Frontal cortex (tissue), 4 donors: ENCODE results near the gene CBX2. TPM values are rescaled to one million over a fixed set of nuclear protein-coding genes. Genes with fewer than 3 reads are reported as not detected.

Experiments
- DNase-seq, 2 donors: peaks; one replicate each; pipeline ENCODE4 v3.0.0; 2012; ENCODE audit warnings: low spot score in 2 of 2
- FAIRE-seq: peaks from 2 replicates; lab custom pipeline; 2012; peaks lifted over from hg19 to GRCh38; lab: Jason Lieb, UNC
- total RNA-seq: library from RNA; depleted of rRNA; stranded (reverse); fragments of >200 nt; gene quantifications from one replicate; pipeline ENCODE4 v1.2.3, GENCODE V29; 2014
- donor health status: control.
- donor health status: control.
- donor health status: control.

CBX2 gene
- total RNA-seq, 1 donor from 2014 or later = 6.1 TPM

- DNase-seq (no peak), FAIRE-seq (no peak)
These were observed 18.5 kb downstream of the CBX2 start for GRCh38 chr17:79796444-79796762.

DNA sequence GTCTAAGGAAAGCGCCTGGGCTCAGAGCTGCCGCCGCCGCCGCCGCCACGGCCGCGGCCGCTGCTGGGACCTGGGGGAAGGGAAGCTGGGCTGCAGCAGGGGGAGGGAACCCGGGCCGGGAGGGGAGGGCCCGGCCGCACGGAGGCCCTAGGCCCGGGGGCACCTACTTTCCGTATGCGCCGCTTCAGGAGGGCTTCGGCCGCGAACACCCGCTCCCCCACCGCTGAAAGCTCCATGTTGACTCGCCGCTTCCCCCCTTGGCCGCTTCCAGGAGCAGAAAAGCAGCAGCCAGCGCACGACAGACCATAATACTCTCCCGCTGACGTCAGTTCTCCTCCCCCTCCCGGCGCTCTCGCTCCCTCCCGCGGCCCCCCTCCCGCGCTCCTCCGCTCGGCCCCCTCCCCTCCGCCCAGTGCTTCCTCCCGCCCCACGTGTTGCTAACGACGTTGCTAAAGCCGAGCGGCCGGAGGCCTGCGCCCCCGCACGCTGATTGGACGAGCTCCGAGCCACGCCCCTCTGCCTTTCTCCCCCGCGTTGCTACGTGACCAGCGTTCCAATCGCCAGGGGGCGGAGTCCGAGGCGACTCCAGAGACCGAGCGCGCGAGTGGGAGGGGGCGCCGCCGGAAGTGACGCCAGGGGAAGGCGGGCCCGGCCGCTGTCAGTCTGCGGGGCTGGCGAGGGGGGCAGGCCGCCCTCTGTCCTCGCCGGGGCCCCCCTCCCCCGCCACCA is 19.0 kb downstream of the CBX2 start, which contains the start of gene CBX8:
Gene CBX8, minus strand, starts transcription at position 315 of the 729 bp plus-strand sequence. Its CDS starts 79 bp downstream, at position 236.
- FAIRE-seq (no peak), DNase-seq (peak; percentile 100)

GRCh38 chr17:79797492-79798298 is 19.7 kb downstream of the CBX2 start:
- FAIRE-seq (no peak), DNase-seq (peak in 1 of 2 donors; percentile 69)

GRCh38 chr17:79798299-79799173 is 20.6 kb downstream of the CBX2 start:
- DNase-seq (no peak), FAIRE-seq (no peak)

GRCh38 chr17:79799174-79799537 is 21.2 kb downstream of the CBX2 start:
- no peak for FAIRE-seq
- no peak for DNase-seq

- no peak for FAIRE-seq
- DNase-seq = no peak
These were observed 21.8 kb downstream of the CBX2 start for GRCh38 chr17:79799538-79800324.

GRCh38 chr17:79800325-79801155 is 22.6 kb downstream of the CBX2 start:
- DNase-seq = no peak

DNA sequence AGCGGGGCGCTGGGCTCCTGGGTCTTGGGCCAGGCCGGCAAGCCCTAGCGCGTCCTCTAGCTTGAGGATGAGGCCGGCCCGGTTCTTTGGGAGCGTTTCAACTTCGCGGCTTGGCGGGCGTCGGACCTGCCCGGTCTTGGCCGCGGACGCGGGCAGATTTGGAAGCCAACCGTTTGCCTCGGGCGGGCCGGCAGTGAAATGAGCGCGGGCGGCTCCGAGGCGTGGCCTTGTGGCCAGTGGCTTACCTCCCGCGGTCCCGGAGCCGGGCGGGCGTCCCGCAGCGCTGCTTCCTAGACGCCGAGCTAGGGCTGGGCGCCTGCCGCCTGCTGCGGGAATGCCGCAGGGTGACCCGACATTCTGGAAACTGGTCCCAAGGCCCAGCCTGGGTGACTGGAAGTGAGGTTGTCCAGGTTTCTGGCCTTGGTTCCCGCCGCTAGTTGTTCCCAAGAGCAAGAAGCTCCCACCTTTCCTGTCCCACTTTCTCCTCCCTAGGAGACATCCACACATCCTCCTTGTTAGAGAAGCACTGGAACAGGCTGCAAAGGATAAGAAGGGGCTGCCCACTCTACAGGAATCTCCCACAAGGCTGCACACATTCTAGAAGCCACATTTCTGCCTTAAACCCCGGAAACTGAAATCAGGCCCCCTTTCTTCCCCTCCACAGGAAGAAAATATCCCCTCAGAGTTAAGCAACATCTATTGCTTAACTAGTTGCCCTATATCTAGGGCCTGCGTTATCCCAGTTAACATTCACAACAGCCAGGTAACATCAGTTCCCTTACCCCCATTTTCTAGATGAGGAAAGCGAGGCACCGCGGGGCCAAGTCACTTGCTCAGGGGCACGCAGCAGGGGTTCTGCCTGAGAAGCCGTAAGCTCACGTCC is 23.4 kb downstream of the CBX2 start:
- no peak for DNase-seq

More at GRCh38 chr17:79800325-79801155, 22.6 kb downstream of the CBX2 start:
- FAIRE-seq = no peak

DNA sequence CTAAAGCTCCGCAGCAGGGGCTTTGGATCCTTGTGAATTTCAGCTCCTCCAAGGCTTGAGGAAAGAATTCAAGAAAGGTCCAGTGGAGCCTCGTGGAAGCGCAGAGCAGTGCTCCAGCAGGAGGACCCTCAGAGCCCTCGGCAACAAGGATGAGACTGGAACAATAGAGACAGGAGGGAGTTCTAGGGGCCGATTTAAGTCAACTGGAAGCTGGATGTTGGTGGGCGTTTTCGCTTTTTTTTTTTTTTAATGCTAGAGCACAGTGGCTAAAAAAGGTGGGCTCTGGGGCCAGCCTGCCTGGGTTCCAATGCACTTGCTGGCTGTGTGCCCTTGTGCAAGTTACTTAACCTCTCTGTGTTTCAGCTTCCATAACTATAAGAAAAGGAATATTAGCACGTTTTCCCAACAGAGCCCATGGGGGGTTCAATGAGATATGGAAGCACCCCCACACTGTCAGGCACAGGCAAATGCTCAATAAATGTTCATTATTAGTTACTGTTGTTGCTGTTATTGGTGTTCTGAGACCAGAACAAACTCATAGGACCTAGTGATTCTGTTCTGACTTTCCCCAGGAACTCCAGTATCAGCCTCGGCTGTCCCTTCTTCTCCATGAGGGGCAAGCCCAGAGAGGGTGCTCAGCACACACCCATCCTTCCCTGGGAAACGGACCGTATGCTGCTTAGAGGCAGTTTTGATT is 24.2 kb downstream of the CBX2 start:
- no peak for DNase-seq

More for the DNA sequence above, 23.4 kb downstream of the CBX2 start:
- FAIRE-seq = no peak

GRCh38 chr17:79802736-79803420 is 24.9 kb downstream of the CBX2 start:
- no peak for DNase-seq
- FAIRE-seq = no peak

More for the DNA sequence above, 24.2 kb downstream of the CBX2 start:
- no peak for FAIRE-seq

GRCh38 chr17:79803421-79803996 is 25.6 kb downstream of the CBX2 start:
- no peak for FAIRE-seq
- no peak for DNase-seq

DNA sequence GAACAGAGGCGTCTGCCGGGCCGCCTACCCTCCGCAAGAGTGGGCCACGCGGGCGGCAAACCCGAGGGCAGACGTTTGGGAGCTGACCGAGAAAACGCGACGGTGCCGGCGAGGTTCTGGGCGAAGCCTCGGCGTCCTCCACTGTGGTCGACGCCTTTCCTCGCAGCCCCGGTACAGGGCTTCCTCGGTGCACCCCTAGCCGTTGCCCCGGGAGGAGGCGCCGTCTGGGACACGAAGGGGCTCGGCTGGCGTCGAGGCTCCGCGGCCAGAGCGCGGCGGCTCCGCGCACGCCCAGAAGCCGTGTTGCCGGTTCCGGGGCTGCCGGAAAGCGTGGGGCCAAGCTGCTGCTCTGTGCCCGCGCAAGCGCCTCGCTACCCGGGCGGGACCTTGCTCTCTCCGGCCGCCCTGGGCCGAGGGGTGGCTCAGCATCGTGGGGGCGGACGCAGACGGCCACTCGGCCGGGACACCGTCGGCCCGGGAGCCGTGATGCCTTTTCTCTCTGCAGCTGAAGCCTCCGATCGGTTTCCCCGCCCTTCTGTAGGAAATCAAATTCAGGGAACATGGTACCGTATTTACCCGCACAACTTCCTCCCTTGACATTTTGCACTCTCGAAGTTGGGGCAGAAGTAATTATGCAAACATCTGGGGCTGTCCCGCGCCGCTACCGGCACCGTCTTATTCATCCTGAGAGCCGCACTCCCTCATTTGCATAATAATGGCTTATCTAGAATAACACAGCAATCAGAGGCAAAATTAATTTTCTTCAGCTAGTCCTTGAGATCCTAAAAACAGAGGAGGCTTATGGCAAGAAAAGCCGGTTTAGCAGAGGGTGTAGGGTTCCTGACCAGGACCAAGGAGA is 26.3 kb downstream of the CBX2 start:
- FAIRE-seq = no peak
- no peak for DNase-seq

- FAIRE-seq (no peak), DNase-seq (no peak)
These were observed 27.1 kb downstream of the CBX2 start for GRCh38 chr17:79804856-79805696.

GRCh38 chr17:79806446-79806760 is 28.5 kb downstream of the CBX2 start:
- no peak for FAIRE-seq
- DNase-seq = no peak
